GM21447 (cell line): ENCODE data around the gene PTN.
"Not testable (repeated sequence)": the region's sequence is repeated elsewhere in the genome, so short reads cannot be mapped to it uniquely, and the experiment has no call there.

Experiments used
- ATAC-seq: cut with Tn5 transposase; IDR thresholded peaks from one replicate; pipeline ENCODE4 v1.9.1; 2021; ENCODE audit not compliant: unreplicated experiment

The PTN gene

DNA sequence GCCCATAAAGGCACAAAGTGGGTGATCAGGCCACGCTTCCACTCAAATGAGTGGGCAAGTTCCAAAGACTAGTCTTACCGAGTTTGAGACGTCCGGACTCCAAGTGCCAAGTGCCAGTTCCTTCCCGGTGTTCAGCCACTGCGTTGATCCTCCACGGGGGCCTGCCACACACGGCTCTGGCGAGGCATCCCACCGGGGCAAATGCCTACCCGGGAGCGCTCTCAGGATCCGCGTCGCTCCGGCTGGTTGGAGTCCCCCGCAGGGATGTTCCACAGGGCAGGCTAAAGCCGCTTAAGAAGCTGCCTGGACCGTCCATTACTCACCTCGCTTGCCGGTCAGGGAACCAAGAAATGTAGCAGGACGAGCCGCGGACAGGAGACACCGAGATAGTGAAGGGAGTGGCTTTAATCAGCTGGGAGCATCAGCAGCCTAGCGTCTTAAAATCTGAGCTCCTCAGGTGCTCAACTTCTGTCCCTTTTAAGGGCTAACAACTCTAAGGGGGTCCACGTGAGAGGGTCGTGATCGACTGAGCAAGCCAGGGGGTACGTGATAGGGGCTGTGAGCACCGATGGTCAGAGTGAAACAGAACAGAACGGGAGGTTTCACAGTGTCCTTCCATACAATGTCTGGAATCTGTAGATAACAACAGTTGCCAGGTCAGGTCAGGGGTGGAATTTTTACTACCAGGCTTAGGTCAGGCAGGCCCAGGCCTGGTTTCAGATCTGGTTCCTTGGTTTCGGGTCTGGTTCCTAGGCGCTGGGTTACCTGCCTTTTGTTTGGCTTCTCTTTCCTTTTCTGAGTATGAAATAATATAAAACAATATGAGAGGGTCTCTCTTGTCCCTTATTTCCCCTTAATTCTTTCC, 75.3 kb downstream of the PTN start:
- not testable (repeated sequence) for ATAC-seq

DNA sequence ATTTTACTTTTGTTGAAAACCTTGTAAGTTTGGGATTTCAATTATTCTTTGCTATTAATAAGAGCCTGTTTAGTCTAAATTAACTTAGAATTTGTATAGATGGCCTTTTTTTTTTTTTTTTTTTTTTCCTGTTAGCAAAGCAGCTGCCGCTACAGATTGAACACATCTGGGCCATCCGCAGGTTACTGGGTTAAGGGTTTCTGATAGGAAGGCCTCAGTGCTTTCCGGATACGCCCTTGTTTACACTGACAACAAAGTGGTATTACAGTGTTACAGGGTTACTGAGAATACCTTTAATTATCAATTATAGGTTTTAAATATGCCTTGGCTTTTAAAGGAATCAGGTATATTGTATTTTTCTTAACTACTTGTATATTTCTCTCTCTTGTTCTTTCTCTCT, 76.8 kb downstream of the PTN start:
- no peak for ATAC-seq

DNA sequence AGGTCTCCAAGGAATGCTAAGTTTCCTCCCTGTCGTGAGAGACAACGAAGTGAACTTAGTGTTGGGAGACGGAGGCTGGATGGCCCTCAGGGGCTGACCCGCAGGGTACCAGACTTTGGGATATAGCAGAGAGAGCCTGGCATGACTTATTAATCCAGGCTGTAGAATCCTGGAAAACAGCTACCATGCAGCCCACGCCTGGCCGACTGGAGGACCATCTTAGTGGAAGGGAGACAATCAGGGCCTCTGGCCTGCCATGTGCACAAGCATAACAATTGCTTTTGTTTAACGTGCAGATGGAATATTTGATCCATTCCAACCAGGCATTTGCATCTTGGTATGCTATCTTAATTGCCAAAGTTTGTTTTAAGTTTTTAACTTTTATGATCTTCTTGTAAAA, 78.1 kb downstream of the PTN start:
- ATAC-seq: not testable (repeated sequence)

DNA sequence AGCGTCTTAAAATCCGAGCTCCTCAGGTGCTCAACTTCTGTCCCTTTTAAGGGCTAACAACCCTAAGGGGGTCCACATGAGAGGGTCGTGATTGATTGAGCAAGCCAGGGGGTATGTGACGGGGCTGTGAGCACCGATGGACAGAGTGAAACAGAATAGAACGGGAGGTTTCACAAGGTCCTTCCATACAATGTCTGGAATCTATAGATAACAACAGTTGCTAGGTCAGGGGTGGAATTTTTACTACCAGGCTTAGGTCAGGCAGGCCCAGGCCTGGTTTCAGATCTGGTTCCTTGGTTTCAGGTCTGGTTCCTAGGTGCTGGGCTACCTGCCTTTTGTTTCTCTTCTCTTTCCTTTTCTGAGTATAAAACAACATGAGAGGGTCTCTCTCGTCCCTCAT, 80.9 kb downstream of the PTN start:
- ATAC-seq: no peak

DNA sequence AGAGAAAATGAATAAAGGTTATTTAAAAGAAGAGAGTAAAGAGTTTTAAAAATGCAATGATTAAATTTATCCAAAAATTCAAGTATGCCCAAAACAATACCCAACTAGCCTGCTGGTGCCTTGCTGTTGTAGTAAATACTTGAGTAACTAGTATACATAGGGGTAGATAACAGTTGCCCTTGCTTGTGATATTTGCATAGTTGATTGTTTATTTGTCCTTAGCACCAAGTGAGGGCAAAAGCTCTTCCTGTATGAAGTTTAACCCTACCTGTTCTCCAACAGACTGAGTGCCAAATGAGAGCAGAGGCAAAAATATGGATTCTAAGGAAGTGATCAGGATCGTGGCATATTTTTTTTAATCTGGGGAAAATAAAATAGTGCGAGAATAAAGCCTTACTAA, 85.0 kb downstream of the PTN start:
- ATAC-seq: no peak

DNA sequence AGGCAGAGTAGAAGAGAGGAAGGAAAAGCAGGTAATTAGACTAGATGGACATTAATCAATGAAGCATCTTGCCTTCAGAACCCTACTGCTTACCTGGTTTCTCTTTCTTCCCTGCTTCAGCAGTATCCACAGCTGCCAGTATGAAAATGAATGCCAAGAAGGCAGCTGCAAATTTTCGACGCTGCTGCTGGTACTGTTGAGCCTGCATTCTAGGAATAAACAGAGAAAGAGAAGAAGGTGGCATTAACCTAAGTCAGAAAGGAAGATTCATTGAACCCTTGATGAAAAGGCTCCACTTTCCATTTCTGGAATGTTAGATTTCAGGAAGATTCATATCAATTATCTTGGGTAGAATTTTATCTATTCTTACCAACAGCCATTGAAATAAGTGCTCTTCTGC, 88.8 kb downstream of the PTN start:
- no peak for ATAC-seq

DNA sequence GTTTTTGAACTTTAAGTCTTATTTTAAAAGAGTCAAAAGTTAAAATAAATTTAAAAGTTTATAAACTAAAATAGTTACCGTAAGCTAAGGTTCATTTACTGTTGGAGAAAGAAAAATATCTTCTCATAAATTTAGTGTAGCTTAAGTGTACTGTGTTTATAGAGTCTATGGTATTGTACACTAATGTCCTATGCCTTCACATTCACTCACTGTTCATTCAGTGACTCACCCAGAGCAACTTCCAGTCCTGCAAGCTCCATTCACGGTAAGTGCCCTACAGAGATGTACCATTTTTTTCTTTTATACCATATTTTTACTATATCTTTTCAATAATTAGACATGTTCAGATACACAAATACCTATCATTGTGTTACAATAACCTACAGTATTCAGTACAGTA, 97.6 kb downstream of the PTN start:
- no peak for ATAC-seq

DNA sequence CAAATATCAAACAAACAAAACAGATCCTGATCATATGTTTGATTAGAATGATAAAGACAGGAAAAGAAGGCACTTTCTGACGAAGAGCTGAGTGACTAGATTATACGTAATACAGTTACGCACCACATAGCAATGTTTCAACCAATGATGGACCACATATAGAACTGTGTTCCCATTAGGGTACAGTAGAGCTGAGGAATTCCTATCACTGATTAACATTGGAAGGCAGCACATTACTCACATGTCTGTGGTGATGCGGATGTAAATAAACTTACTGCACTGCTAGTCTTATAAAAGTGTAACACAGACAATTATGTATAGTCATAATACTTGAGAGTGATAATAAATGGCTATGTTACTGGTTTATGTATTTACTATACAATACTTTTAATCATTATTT, 98.3 kb downstream of the PTN start:
- no peak for ATAC-seq

DNA sequence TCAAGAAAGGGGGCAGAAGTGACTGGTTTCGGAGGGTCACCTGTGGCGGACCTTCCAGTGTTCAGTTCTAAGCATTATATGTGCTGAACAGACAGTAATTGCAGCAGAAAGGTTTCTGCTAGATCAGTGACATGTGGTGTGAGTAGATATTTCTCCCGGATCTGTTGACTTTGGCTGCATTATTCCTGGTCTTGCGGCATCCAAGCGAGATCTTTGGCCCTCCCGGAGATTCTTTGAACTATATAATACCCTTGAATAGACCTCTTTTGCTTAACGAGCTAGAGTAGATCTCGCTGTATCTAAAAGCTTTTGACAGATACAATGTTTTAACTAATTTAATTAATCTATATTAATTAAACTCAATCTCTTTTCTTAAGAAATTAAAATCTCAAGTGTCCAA, 99.8 kb downstream of the PTN start:
- no peak for ATAC-seq

DNA sequence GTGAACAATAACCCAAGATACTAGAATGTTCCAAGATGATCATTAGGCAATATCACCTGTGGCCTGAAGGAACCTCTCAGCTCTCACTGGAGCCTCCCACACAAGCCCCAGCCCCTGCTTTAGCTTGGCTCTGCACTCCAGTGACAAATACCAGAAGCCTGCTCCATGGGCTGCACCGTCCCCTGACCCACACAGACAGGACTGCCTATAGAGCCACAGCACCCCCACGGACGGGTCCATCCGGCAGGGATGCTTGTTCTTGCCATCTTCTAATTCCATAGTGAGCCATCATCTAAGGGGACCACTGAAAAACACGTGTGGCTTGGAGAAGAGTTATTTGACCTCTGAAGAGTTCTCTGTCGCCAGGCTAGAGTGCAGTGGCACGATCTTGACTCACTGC, 100.9 kb downstream of the PTN start:
- ATAC-seq: no peak

DNA sequence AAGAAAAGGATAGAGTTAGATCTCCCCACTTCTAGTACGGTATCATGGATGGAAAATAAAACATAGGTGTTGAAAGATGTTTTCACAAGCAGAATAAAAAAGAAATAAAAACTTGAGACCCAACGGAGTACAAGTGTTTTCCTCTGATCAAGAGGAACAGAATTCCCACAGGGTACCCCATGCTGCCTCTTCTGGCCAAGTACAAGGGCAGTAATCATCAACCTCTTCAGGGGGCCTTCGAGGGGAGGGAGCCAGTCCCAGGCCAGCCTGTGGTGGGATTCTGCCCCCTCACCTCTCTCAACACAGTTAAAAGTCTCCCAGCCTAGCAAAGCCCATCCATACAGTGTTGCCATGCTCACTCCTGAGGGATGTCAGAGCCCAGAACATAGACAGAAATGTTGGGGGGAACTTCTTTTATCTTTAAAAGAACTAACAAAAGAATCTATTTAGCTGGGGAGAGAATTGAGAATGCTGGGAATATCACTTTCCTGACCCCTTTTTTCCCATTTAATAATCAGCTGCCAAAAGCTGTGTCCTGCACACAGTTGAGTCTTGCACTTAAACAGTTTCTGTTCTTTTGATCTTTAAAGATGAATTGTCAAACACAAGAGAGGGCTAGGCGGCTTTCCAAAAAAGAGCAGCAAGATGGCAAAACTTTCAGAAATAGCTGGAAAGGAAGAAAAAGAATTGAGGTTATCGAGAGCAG, 101.7 kb downstream of the PTN start:
- no peak for ATAC-seq

DNA sequence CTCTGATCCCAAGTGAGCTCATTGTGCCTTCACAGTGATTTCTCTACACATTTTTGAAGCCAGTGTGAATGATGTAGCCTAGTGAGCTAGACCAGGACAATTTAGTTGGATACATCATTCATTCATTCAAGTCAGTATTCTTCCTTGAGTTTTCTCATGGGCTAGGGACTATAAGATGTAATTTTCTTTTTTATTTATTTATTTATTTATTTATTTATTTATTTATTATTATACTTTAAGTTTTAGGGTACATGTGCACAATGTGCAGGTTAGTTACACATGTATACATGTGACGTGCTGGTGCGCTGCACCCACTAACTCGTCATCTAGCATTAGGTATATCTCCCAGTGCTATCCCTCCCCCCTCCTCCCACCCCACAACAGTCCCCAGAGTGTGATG, 104.3 kb downstream of the PTN start:
- ATAC-seq: not testable (repeated sequence)

DNA sequence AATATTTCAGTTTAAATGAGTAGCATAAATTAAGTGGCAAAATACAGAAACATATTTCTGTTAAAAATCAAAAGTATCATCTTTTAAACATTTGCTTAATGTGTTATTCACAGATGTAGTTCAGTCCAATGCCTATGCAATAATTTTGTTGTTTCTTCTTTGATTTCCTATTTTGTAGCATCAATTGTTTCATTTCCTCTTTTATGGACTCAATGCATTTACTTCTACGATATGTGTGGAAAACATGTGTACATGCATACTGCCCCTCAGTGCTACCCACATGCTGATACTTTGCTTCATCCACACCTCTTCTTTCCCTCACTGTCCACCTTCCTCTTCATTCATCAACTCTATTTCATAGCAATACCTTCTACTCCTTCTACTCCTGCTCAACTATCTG, 108.1 kb downstream of the PTN start:
- ATAC-seq: no peak

DNA sequence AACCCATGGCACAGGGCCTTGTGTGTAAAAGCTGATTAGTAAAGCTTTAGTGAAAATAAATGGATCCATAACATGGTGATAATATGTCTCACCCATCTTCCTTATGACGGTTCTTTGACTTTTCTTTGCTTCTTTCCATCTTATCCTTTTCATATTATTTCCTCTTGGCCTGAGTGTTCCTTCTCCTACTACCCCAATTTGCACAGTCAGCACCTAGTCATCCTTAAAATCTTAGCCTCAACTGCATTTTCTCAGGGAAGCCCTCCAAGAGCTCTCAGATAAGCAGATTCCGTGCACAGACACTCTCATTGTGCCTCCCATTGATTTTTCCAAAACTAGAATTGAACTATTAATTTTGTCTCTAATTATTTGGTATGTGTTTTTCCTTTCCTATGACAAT, 112.4 kb downstream of the PTN start:
- ATAC-seq: no peak

DNA sequence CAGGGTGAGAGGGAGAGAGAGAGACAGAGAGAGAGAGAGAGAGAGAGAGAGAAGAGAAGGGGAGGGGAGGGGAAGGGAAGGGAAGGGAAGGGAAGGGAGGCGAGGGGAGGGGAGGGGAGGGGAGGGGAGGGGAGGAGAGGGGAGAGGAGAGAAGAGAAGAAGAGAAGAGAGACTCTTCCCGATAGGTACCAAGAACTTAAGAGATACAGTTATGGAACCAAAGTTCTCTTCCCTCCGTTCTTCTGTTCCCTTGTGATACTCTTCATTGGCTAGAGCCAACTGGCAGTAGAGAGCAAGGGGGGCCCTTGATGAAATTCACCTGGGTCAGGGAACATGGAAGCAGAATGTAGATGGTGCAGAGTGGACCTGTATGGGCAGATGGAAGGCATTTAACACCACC, 122.1 kb downstream of the PTN start:
- no peak for ATAC-seq

DNA sequence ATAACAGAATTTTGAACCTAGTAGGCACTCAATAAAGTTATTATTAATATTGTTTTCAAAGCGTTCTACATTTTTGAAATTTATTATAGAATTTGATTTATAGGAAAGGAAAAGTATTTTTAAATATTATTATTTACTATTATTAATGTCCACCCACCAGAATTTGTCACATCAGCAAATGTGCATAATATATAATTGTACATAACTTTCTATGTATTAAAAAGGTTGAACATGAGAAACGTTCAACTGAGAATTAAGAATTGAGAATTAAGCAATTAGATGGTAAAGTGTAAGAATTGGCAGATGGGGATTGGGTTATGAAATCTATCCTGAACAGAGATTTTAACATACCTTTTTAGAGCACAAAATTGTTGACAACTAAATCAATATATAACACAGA, 129.8 kb downstream of the PTN start:
- ATAC-seq: no peak

DNA sequence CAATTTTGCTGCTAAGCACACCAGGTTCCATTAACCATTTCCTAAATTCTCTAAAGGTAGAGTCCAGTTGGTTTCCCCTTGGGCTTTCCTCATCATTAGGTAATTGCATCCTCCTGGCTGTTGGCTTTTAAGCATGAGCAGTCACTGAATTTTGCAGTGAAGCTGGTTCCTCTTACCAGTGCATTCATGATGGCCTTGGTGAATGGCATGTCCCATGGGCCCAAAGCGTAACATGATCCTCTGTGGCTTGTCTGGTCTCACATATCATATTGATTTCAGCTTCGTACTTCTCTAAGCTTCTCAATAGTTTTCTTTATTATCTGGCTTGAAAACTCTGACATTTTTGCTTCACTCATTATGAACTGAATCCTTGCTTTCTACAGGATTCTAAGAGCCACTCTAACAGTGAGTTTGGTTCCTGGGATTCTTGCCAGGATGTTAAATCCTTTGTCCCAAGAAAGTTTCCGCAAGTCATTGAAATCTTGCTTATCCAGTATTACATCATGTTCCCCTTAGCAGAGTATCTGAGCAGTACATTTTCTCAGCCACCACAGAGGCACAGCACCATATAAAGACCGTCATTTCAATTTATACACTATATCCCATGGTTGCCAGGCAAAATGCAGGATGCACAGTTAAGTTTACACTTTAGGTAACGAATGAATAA, 134.2 kb downstream of the PTN start:
- no peak for ATAC-seq

DNA sequence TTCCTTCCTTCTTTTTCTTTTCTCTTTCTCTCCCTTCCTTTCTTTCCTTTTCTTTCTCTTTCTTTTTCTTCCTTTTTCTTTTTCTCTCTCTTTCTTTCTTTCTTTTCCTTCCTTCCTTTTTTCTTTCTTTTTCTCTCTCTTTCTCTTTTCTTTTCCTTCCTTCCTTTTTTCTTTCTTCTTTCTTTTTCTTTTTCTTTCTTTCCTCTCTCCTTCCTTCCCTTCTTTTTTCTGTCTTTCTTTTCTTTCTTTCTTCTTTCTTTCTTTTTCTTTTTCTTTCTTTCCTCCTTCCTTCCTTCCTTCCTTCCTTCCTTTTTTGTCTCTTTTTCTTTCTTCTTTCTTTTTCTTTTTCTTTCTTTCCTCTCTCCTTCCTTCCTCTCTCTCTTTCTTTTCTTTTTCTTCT, 136.8 kb downstream of the PTN start:
- ATAC-seq: no peak

DNA sequence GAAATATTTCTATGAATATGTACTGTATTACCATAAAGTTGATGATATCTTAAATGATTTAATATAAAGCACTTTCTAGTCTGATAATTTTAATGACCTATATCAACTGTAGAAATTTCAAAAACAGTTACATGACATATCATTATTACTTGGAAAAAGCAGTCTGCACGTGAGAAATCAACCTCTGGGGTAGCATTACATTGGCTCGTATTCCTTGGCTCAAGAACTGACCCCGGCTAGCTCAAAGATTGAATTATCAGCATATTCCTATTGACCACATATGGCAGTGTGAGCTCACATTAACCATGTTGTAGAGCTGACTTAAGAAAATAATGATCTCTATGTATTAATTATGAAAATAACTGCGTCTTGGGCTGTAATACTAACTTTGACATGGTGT, 139.3 kb downstream of the PTN start:
- no peak for ATAC-seq

DNA sequence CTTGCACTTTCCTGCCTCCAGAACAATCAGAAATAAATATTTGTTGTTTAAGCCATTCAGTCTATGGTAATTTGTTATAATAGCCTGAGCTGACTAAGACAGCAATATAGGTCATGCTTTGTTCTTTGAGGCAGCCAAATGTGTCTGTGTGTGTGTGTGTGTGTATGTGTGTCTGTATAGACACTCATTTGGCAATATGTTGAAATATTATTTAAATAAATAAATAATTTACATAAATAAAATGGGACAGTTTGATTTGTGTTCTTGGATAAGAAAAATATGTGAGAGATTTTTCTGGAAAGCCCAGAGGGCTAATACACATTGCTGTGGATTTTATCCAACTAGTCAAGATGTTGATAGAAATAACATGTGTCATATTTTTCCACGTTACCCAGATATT, 140.2 kb downstream of the PTN start:
- ATAC-seq: no peak

DNA sequence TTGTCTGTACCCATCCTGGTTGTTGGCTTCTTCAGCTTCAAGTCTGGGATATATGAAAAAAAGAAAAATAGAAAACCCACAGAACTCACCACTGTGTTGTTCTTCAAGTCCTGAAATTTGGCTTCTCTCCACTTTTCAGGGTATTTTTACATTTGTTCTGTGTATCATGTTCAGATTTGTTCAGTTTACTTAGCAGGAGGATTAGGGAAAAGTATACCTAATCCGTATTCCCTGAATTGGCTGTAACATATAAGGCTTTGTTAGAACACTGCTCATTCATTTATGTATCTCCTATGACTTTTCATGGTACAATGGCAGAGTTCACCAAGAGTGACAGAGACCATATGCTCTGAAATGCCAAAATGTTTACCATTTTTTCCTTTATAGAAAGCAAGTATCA, 146.9 kb downstream of the PTN start:
- ATAC-seq: no peak

DNA sequence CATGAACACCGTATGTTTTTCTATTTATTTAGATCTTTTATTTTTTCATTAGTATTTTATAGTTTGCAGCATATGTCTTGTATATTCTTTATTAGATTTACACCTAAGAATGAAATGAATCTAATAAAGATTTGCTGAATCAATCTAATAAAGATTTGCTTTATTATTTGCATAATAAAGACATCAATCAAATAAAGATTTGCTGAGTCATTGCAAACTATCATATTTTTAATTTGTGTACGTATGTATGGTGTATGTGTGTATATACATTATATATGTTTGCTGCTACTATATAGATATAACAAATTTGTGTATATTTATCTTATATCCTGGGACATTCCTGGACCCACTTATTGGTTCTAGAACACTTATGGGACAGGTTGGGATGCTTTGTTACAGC, 147.5 kb downstream of the PTN start:
- no peak for ATAC-seq
